ENCODE measurements around the gene MCM9.

The MCM9 gene

GRCh38 chr6:118923035-118923434, 11.9 kb downstream of the MCM9 start:
- POLR2A ChIA-PET: no interaction called here

GRCh38 chr6:118921084-118921483, 13.9 kb downstream of the MCM9 start:
- TF ChIP-seq CTCF (IDR thresholded peaks at IDR 0.05; ENCODE audit: control extremely low read depth, extremely low read depth, low read depth, missing control alignments): no peak
- CTCF ChIA-PET: interaction anchor here (1.1 to 1.5 kb wide), 2 partner anchors 12 to 56 kb away, joined by 3 read pairs; no protein-coding TSS in a partner anchor
- POLR2A ChIA-PET: no interaction called here
- no peak for DNase-seq (ENCODE audit: extremely low spot score)

More at GRCh38 chr6:118923035-118923434, 11.9 kb downstream of the MCM9 start:
- DNase-seq (ENCODE audit: extremely low spot score): no peak
- CTCF ChIA-PET: interaction anchor here (0.8 to 2.1 kb wide), 5 partner anchors 12 to 27 kb away, joined by 3 to 5 read pairs (median 4); no protein-coding TSS in a partner anchor
- TF ChIP-seq CTCF (IDR thresholded peaks at IDR 0.05; ENCODE audit: control extremely low read depth, extremely low read depth, low read depth, missing control alignments): no peak

GRCh38 chr6:118918329-118918725, 16.6 kb downstream of the MCM9 start:
- DNase-seq (ENCODE audit: extremely low spot score): no peak
- no peak for TF ChIP-seq CTCF (IDR thresholded peaks at IDR 0.05; ENCODE audit: control extremely low read depth, extremely low read depth, low read depth, missing control alignments)
- POLR2A ChIA-PET: no interaction called here
- CTCF ChIA-PET: interaction anchor here (1.2 kb wide), 1 partner anchor 10 kb away, joined by 3 read pairs; no protein-coding TSS in a partner anchor

GRCh38 chr6:118917546-118918328, 17.2 kb downstream of the MCM9 start:
- no peak for DNase-seq (ENCODE audit: extremely low spot score)
- ChIA-PET POLR2A (no interaction called here), CTCF (interaction anchor here (1.2 kb wide), 1 partner anchor 9 kb away, joined by 3 read pairs; no protein-coding TSS in a partner anchor)
- no peak for TF ChIP-seq CTCF (IDR thresholded peaks at IDR 0.05; ENCODE audit: control extremely low read depth, extremely low read depth, low read depth, missing control alignments)

GRCh38 chr6:118914598-118914997, 20.4 kb downstream of the MCM9 start:
- CTCF ChIA-PET: interaction anchor here (1.1 to 1.2 kb wide), 3 partner anchors 14 to 19 kb away, joined by 3 read pairs; no protein-coding TSS in a partner anchor
- POLR2A ChIA-PET: no interaction called here
- TF ChIP-seq CTCF (IDR thresholded peaks at IDR 0.05; ENCODE audit: control extremely low read depth, extremely low read depth, low read depth, missing control alignments): no peak
- no peak for DNase-seq (ENCODE audit: extremely low spot score)

GRCh38 chr6:118913161-118913560, 21.8 kb downstream of the MCM9 start:
- DNase-seq (ENCODE audit: extremely low spot score): no peak
- no peak for TF ChIP-seq CTCF (IDR thresholded peaks at IDR 0.05; ENCODE audit: control extremely low read depth, extremely low read depth, low read depth, missing control alignments)
- CTCF ChIA-PET: interaction anchor here (0.8 to 1.9 kb wide), 4 partner anchors 11 to 348 kb away, joined by 3 to 5 read pairs (median 3); no protein-coding TSS in a partner anchor
- POLR2A ChIA-PET: no interaction called here
